ENCODE results near the gene CCDC137.

DNA sequence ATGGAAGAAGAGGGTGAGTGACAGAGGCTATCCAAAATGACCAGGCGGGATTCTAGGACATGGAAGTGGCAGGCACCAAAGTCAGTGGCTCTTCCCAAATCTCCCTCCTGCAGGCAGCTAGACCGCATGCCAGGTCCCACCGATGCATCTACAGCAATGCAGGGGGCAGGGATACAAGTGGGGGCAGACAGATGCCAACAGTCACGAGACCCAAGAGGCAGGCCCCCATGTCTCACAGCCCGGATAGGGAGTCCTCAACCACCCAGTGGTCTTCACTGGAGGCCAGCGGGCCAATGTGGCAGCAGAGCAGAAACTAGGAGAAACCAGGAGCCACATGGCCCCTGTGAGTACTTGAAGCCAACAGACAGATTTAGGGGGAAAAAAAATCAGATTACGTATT is 49.7 kb upstream of the CCDC137 start:
- TF ChIP-seq POLR2A (IDR thresholded peaks at IDR 0.05; ENCODE audit: low read depth, low read length) (no peak), GATA2 (IDR thresholded peaks at IDR 0.05; ENCODE audit: insufficient read depth, insufficient read length, low read depth, low read length) (no peak), EZH2 (IDR thresholded peaks at IDR 0.05; ENCODE audit: borderline replicate concordance, low read depth, low read length, severe bottlenecking) (no peak), POLR2AphosphoS5 (IDR thresholded peaks at IDR 0.05; ENCODE audit: insufficient read depth, low read depth, low read length) (no peak)
- TF ChIP-seq, protein P1, sequence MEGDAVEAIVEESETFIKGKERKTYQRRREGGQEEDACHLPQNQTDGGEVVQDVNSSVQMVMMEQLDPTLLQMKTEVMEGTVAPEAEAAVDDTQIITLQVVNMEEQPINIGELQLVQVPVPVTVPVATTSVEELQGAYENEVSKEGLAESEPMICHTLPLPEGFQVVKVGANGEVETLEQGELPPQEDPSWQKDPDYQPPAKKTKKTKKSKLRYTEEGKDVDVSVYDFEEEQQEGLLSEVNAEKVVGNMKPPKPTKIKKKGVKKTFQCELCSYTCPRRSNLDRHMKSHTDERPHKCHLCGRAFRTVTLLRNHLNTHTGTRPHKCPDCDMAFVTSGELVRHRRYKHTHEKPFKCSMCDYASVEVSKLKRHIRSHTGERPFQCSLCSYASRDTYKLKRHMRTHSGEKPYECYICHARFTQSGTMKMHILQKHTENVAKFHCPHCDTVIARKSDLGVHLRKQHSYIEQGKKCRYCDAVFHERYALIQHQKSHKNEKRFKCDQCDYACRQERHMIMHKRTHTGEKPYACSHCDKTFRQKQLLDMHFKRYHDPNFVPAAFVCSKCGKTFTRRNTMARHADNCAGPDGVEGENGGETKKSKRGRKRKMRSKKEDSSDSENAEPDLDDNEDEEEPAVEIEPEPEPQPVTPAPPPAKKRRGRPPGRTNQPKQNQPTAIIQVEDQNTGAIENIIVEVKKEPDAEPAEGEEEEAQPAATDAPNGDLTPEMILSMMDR (IDR thresholded peaks at IDR 0.05; ENCODE audit: extremely low read depth in 1 of 2, insufficient read depth in 1 of 2, low read depth in 1 of 2, low read length in 2 of 2) = no peak
- TF ChIP-seq, protein P2, sequence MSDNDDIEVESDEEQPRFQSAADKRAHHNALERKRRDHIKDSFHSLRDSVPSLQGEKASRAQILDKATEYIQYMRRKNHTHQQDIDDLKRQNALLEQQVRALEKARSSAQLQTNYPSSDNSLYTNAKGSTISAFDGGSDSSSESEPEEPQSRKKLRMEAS (IDR thresholded peaks at IDR 0.05; ENCODE audit: insufficient read depth, insufficient read length) = no peak
